ENCODE data around the gene TRABD2A.

DNA sequence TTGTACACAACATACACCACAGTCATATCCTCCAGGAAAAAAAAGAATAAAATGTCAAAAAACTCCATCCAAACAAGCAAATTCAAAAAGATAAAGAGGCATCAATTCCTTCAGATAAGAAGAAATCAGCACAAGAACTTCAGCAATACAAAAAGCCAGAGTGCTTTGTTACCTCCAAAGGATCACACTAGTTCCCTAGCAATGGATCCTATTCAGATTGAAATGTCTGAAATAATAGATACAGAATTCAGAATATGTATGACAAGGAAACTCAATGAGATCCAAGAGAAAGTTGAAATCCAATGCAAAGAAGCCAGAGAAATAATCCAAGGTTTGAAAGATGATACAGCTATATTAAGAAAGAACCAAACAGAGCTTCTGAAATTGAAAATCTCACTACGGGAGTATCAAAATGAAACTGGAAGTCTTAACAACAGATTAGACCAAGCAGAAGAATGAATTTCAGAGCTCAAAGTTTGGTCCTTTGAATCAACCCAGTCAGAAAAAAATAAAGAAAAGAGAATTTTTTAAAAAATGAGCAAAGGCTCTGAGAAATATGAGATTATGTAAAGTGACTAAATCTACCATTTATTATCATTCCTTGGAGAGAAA is 80.6 kb downstream of the TRABD2A start:
- no peak for TF ChIP-seq POLR2A (IDR thresholded peaks at IDR 0.05; ENCODE audit: low read length)
- TF ChIP-seq GATA1 (IDR thresholded peaks at IDR 0.05; ENCODE audit: low read depth, low read length), result no peak
